Stomach smooth muscle (tissue), 2 donors: ENCODE measurements around the gene PROKR1.

Experiments
- H3K27ac ChIP-seq: one replicate; pipeline ENCODE4 v1.7.0; 2013; ENCODE audit warnings: mild to moderate bottlenecking, low read length, inconsistent platforms
- H3K27me3 ChIP-seq, 2 donors: one replicate each; pipeline ENCODE4 v1.7.0; 2013; ENCODE audit warnings: low read length in 2 of 2; ENCODE audit not compliant: insufficient read depth in 2 of 2, control insufficient read depth in 1 of 2
- H3K36me3 ChIP-seq, 2 donors: one replicate each; pipeline ENCODE4 v1.7.0; 2013; ENCODE audit warnings: low read length in 2 of 2; ENCODE audit not compliant: control insufficient read depth in 2 of 2, insufficient read depth in 2 of 2
- H3K4me1 ChIP-seq: one replicate; pipeline ENCODE4 v1.7.0; 2013; ENCODE audit warnings: low read length; ENCODE audit not compliant: control insufficient read depth, insufficient read depth
- H3K4me3 ChIP-seq, 2 donors: one replicate each; pipeline ENCODE4 v1.7.0; 2013; ENCODE audit warnings: low read length in 2 of 2
- H3K9ac ChIP-seq, 2 donors: one replicate each; pipeline ENCODE4 v1.7.0; 2013; ENCODE audit warnings: low read length in 2 of 2, mild to moderate bottlenecking in 1 of 2
- H3K9me3 ChIP-seq, 2 donors: one replicate each; pipeline ENCODE4 v1.7.0; 2013; ENCODE audit warnings: low read length in 2 of 2; ENCODE audit not compliant: control insufficient read depth in 2 of 2
- donor health status: healthy.
- donor health status: Pancreatic carcinoma.

The PROKR1 gene

GRCh38 chr2:68653538-68653982 is 10.2 kb downstream of the PROKR1 start:
- Histone ChIP-seq H3K4me1 (no peaks in the 10 kb centered on the region), H3K27me3 (peaks cover 0 to 8% of the 10 kb centered on the region in 2 donors), H3K27ac (no peak overlapping the region), H3K36me3 (no peaks in the 10 kb centered on the region), H3K9ac (no peak overlapping the region), H3K4me3 (no peak overlapping the region), H3K9me3 (no peaks in the 10 kb centered on the region)

GRCh38 chr2:68658266-68658665 is 14.9 kb downstream of the PROKR1 start:
- H3K27me3 ChIP-seq = peaks cover 0 to 3% of the 10 kb centered on the region in 2 donors

DNA sequence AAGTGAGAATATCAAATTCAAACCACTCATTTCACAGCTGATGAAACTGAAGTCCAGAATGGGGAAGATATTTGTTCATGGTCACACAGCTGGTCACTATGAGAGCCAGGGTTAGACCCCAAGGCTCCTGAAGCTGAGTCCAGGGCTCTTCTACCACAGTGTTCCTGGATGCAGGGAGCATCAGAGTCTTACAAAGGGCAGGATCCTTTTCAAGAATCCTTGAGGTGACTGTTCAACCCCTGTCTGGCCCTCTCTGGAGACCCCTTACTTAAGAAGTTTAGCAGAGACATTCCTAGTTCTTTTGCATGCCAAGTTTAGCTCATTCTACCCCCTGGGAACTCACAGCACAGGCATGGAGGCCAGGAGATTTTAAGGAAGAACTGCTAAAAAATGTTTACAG is 15.7 kb downstream of the PROKR1 start:
- Histone ChIP-seq H3K9me3 (no peaks in the 10 kb centered on the region), H3K4me3 (no peak overlapping the region), H3K27ac (no peak overlapping the region), H3K27me3 (peaks cover 0 to 4% of the 10 kb centered on the region in 2 donors), H3K4me1 (no peaks in the 10 kb centered on the region), H3K36me3 (no peaks in the 10 kb centered on the region), H3K9ac (no peak overlapping the region)

More at GRCh38 chr2:68658266-68658665, 14.9 kb downstream of the PROKR1 start:
- Histone ChIP-seq H3K4me1 (no peaks in the 10 kb centered on the region), H3K9ac (no peak overlapping the region), H3K4me3 (no peak overlapping the region), H3K36me3 (no peaks in the 10 kb centered on the region), H3K9me3 (no peaks in the 10 kb centered on the region), H3K27ac (no peak overlapping the region)

DNA sequence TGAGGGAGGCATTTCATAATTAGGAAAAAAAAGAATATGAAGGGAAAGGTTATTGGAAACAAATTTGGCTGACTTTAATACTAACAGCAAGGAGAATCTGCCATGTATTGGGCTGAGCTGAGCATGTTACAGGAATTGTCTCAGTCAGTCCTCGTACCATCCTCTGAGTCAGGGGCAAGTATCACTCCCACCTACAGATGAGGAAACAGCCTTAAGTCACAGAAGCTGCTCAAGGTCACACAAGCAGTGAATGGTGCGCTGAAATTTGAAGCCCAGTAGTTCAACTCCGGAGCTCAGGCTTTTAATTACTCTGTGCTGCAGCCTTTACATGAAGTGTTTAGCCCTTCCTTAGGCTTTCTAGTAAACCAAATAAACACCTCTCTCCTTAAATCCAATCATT is 17.3 kb downstream of the PROKR1 start:
- Histone ChIP-seq H3K9me3 (no peaks in the 10 kb centered on the region), H3K27me3 (peaks cover 0 to 4% of the 10 kb centered on the region in 2 donors), H3K4me3 (no peak overlapping the region), H3K27ac (no peak overlapping the region), H3K9ac (no peak overlapping the region), H3K4me1 (no peaks in the 10 kb centered on the region), H3K36me3 (no peaks in the 10 kb centered on the region)

DNA sequence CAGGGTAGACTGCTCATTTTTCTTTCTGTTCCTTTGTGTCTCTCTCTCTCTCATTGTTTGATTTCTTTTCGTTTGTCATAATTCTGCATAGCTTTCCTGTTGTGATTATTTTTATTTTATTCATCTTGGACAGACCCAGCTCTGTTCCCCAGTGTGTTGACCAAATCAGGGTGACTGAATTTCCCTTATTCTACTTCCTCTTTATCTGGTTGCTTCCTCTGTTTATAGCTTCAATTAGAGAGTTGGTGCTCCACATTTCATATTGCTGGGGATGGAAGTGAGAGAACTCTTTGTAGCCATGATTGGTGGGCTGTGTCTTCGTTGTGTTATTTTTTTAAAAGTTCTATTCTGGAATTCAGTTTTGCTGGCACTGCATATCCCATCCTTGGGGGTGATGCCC is 19.1 kb downstream of the PROKR1 start:
- Histone ChIP-seq H3K9me3 (no peaks in the 10 kb centered on the region), H3K27ac (no peak overlapping the region), H3K4me1 (no peaks in the 10 kb centered on the region), H3K27me3 (peaks cover 0 to 4% of the 10 kb centered on the region in 2 donors), H3K4me3 (no peak overlapping the region), H3K36me3 (no peaks in the 10 kb centered on the region), H3K9ac (no peak overlapping the region)

DNA sequence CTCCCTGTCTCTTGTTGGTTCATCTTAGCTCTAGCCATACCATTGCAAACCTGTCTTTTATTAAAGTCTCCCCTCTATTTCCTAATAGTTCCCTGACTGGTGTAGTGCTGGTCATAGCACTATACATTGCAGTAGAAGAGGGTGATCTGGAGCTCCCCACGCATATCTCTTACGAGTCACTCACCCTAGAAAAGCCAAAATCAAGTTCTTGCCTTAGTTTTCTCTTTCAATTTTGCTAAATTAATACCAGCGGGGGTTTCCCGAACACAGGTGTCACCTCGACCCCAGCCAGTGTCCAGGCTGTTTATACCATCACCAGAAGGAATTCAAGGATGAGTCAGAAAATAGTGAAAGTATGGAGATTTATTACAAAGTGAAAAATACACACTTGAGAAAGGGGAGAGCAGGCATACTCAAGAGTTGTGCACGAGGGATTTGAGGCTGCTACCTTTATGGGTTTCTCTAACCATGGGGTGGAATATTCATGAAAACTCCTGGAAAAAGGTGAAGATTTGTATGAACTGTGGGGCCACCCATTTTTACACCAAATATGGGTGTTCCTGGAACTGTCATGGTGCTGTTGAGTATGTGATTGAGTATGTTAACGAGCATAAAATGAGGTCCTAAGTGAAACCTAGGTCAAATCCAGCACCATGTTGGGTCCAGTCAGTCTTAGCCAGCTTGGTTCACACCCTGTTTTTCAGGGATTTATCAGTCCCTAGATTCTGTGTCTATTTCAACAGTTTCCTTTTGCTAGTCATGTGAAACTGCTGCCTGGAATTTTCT is 20.2 kb downstream of the PROKR1 start:
- H3K9ac ChIP-seq = no peak overlapping the region
- H3K36me3 ChIP-seq = no peaks in the 10 kb centered on the region
- H3K4me3 ChIP-seq = no peak overlapping the region
- H3K27me3 ChIP-seq = peaks cover 0 to 4% of the 10 kb centered on the region in 2 donors
- no peak overlapping the region for H3K27ac ChIP-seq
- no peaks in the 10 kb centered on the region for H3K4me1 ChIP-seq
- H3K9me3 ChIP-seq = no peaks in the 10 kb centered on the region

- H3K4me3 ChIP-seq = no peak overlapping the region
- no peaks in the 10 kb centered on the region for H3K9me3 ChIP-seq
Measured at GRCh38 chr2:68667371-68667770, 24.0 kb downstream of the PROKR1 start.

DNA sequence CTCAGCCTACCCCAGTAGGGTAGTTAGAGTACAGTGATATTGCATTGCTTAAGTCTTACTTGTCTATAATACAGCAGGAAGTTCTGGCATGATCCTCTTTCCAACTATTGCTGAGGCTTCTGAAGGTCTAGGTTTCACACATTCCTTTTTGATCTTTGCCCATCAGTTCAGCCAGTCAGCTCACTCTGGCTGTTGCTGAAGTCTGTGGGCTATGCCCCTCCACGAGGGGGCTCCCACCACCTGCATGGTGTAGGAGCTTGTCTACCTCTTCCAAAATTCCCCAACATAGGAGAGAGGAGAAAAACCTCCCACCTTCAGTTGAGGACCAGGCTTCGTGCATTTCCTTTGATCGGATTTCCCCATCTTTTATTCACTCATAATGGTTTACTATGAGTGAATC is 26.3 kb downstream of the PROKR1 start:
- H3K4me1 ChIP-seq = no peaks in the 10 kb centered on the region
- no peak overlapping the region for H3K4me3 ChIP-seq
- H3K9ac ChIP-seq = no peak overlapping the region
- no peaks in the 10 kb centered on the region for H3K9me3 ChIP-seq
- no peaks in the 10 kb centered on the region for H3K36me3 ChIP-seq
- no peak overlapping the region for H3K27ac ChIP-seq
- H3K27me3 ChIP-seq = no peaks in the 10 kb centered on the region

More at GRCh38 chr2:68667371-68667770, 24.0 kb downstream of the PROKR1 start:
- peaks cover 0 to 4% of the 10 kb centered on the region in 2 donors for H3K27me3 ChIP-seq
- no peak overlapping the region for H3K9ac ChIP-seq
- H3K36me3 ChIP-seq = no peaks in the 10 kb centered on the region
- no peak overlapping the region for H3K27ac ChIP-seq
- no peaks in the 10 kb centered on the region for H3K4me1 ChIP-seq

GRCh38 chr2:68671961-68672360 is 28.6 kb downstream of the PROKR1 start:
- no peaks in the 10 kb centered on the region for H3K4me1 ChIP-seq
- H3K27ac ChIP-seq = no peak overlapping the region
- H3K36me3 ChIP-seq = no peaks in the 10 kb centered on the region
- H3K4me3 ChIP-seq = no peak overlapping the region
- H3K9me3 ChIP-seq = no peaks in the 10 kb centered on the region
- no peaks in the 10 kb centered on the region for H3K27me3 ChIP-seq
- no peak overlapping the region for H3K9ac ChIP-seq

DNA sequence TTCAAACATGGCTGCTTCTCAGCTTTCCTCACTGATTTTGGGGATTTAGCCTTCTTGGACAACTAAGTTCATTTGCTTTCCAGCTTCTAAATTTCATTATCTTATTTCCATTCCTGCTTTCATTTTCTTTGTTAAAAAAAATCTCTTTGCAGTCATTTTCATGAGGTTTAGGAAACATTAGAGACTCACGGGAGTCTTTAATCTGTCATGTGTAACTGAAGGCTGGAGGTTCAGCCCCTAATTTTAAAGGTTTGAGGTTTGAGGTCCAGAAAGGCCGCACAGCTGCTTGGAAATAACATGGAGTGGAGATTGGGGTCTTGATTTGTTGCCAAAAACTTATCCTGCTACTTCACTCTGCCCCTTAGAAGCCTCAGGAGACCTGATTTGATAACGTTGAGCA is 30.3 kb downstream of the PROKR1 start:
- Histone ChIP-seq H3K27me3 (no peaks in the 10 kb centered on the region), H3K9me3 (no peaks in the 10 kb centered on the region), H3K36me3 (no peaks in the 10 kb centered on the region), H3K4me3 (no peak overlapping the region), H3K4me1 (no peaks in the 10 kb centered on the region), H3K27ac (no peak overlapping the region), H3K9ac (no peak overlapping the region)

DNA sequence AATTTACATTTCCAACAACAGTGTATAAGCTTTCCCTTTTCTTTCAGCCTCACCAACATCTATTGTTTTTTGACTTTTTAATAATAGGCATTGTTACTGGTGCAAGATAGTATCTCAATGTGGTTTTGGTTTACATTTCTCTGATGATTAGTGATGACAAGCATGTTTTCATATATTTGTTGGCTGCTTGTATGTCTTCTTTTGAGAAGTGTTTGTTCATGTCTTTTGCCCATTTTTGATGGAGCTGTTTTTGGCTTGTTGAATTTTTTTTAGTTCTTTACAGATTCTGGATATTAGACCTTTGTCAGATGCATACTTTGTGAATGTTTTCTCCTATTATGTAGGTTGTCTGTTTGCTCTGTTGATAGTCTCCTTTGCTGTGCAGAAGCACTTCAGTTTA is 32.1 kb downstream of the PROKR1 start:
- H3K27ac ChIP-seq = no peak overlapping the region
- no peak overlapping the region for H3K4me3 ChIP-seq
- H3K36me3 ChIP-seq = no peaks in the 10 kb centered on the region
- no peaks in the 10 kb centered on the region for H3K27me3 ChIP-seq
- H3K4me1 ChIP-seq = no peaks in the 10 kb centered on the region
- no peak overlapping the region for H3K9ac ChIP-seq
- no peaks in the 10 kb centered on the region for H3K9me3 ChIP-seq
